Transverse colon (tissue), 4 donors: ENCODE data around the gene CPN1. TPM values are rescaled to one million over a fixed set of nuclear protein-coding genes. Genes with fewer than 3 reads are reported as not detected.

Experiments used
- DNase-seq: peaks from one replicate; pipeline ENCODE4 v3.0.0-alpha.2; 2019
- H3K27ac ChIP-seq, 4 donors: fragments of 200-600 bp; sonication (generic); 2 replicates each; pipeline ENCODE4 v1.5.1; 2016 to 2018; ENCODE audit warnings: inconsistent platforms in 4 of 4
- H3K27me3 ChIP-seq: fragments of 200-600 bp; sonication (generic); 2 replicates; pipeline ENCODE4 v1.5.1; 2017; ENCODE audit warnings: inconsistent platforms
- H3K36me3 ChIP-seq, 4 donors: fragments of 200-600 bp; sonication (generic); 2 replicates each; pipeline ENCODE4 v1.5.1; 2017 to 2019; ENCODE audit warnings: inconsistent platforms in 4 of 4
- H3K4me1 ChIP-seq, 4 donors: fragments of 200-600 bp; sonication (generic); 2 replicates each; pipeline ENCODE4 v1.5.1; 2017 to 2020; ENCODE audit warnings: inconsistent platforms in 4 of 4
- H3K4me3 ChIP-seq, 4 donors: fragments of 200-600 bp; sonication (generic); 1 replicate in 1 of 4; 2 replicates in 3 of 4; pipeline versions ENCODE4 v1.5.1 to v1.6.1; 2017 to 2019; ENCODE audit warnings: inconsistent platforms in 4 of 4
- H3K9me3 ChIP-seq, 2 donors: fragments of 200-600 bp; sonication (generic); 2 replicates each; pipeline ENCODE4 v1.5.1; 2017 to 2019; ENCODE audit warnings: inconsistent platforms in 2 of 2
- CTCF ChIP-seq, 5 experiments: fragments of 200-600 bp in 3 of 5; fragments of 450-650 bp in 2 of 5; sonication (generic) in 3 of 5; IDR thresholded peaks; 1 replicate in 2 of 5; 2 replicates in 3 of 5; pipeline ENCODE4 v1.5.1; 2016 to 2017; ENCODE audit warnings: antibody characterized with exemption in 5 of 5, inconsistent platforms in 3 of 5, mild to moderate bottlenecking in 2 of 5, moderate library complexity in 1 of 5
- EP300 ChIP-seq: sonication (generic); formaldehyde crosslinking; IDR thresholded peaks from one replicate; pipeline ENCODE4 v1.6.1; 2017; ENCODE audit warnings: antibody characterized with exemption, low read depth
- POLR2A ChIP-seq: fragments of 450-650 bp; IDR thresholded peaks from one replicate; pipeline ENCODE4 v1.6.1; 2016; ENCODE audit warnings: antibody characterized with exemption, mild to moderate bottlenecking, moderate library complexity
- POLR2AphosphoS5 ChIP-seq, 3 donors: sonication (generic); formaldehyde crosslinking; IDR thresholded peaks; one replicate each; pipeline ENCODE4 v1.6.1; 2016; ENCODE audit warnings: antibody characterized with exemption in 3 of 3
- WGBS, 2 donors: methylation state at CpG; one replicate each; pipeline ENCODE4 v1.1.5; 2018; ENCODE audit warnings: low coverage in 1 of 2; 5-methylcytosine and 5-hydroxymethylcytosine counted together
- in situ Hi-C, 4 donors: fragments of 200-750 bp; cut with MboI; loops; one replicate each; pipeline versions ENCODE4 v1.15.0 to v1.15.1; 2017; ENCODE audit warnings: low sequenced_read_pairs in 3 of 4, low pct_ligation_motif_present in 1 of 4, low pct_unique_long_range_greater_than_20kb in 1 of 4
- intact Hi-C: fragments of 100-400 bp; cut with DNase I; formaldehyde crosslinking; loops from one replicate; pipeline ENCODE4 v1.15.1; 2023; ENCODE audit warnings: low total_unique reads
- total RNA-seq, 4 donors: library from RNA; depleted of rRNA; stranded (reverse); fragments of >200 nt; gene quantifications; one replicate each; pipeline ENCODE4 v1.1.0, GENCODE V29; 2016

The CPN1 gene
- total RNA-seq, 4 donors from 2014 or later = not detected

- intact Hi-C loops = no loop called here
- Histone ChIP-seq H3K36me3 (no peaks in the 10 kb centered on the region), H3K27me3 (no peaks in the 10 kb centered on the region), H3K4me3 (no peak overlapping the region), H3K4me1 (peaks cover 3 to 54% (median 34%) of the 10 kb centered on the region in 4 donors), H3K27ac (peak overlapping the region in 2 of 4 donors; percentile 31 to 42), H3K9me3 (no peaks in the 10 kb centered on the region)
- WGBS, 2 donors = 52 to 66% methylated on average over 3 of the region's 3 CpGs
- DNase-seq = no peak
- in situ Hi-C loops = no loop called here
- TF ChIP-seq POLR2A = no peak
- TF ChIP-seq CTCF (IDR thresholded peaks at IDR 0.05) = no peak
- no peak for TF ChIP-seq POLR2AphosphoS5 (IDR thresholded peaks at IDR 0.05)
- TF ChIP-seq EP300 = no peak
Observed at GRCh38 chr10:99995269-99995668, 86.4 kb downstream of the CPN1 start.

- H3K27me3 ChIP-seq = no peaks in the 10 kb centered on the region
- in situ Hi-C loops = no loop called here
Observed at GRCh38 chr10:99994801-99995200, 86.9 kb downstream of the CPN1 start.

GRCh38 chr10:99993701-99994689, 87.7 kb downstream of the CPN1 start:
- 50 to 65% methylated on average over 8 of the region's 8 CpGs for WGBS, 2 donors
- peak overlapping the region in 3 of 4 donors; percentile 39 to 42 (median 41) for H3K27ac ChIP-seq
- H3K27me3 ChIP-seq = no peaks in the 10 kb centered on the region
- H3K36me3 ChIP-seq = no peaks in the 10 kb centered on the region
- peak; percentile 58 for DNase-seq
- TF ChIP-seq POLR2A = no peak
- TF ChIP-seq EP300 = peak; percentile 59
- peak in 2 of 3 donors; percentile 19 to 58 for TF ChIP-seq POLR2AphosphoS5 (IDR thresholded peaks at IDR 0.05)
- in situ Hi-C loops = no loop called here
- no peak overlapping the region for H3K4me3 ChIP-seq
- peaks cover 3 to 43% (median 30%) of the 10 kb centered on the region in 4 donors for H3K4me1 ChIP-seq
- no peaks in the 10 kb centered on the region for H3K9me3 ChIP-seq
- intact Hi-C loops = no loop called here

More at GRCh38 chr10:99994801-99995200, 86.9 kb downstream of the CPN1 start:
- DNase-seq = no peak
- Histone ChIP-seq H3K9me3 (no peaks in the 10 kb centered on the region), H3K4me3 (no peak overlapping the region), H3K27ac (peak overlapping the region in 3 of 4 donors; percentile 31 to 42 (median 39)), H3K36me3 (no peaks in the 10 kb centered on the region), H3K4me1 (peaks cover 3 to 49% (median 33%) of the 10 kb centered on the region in 4 donors)
- WGBS, 2 donors = 96 to 97% methylated on average over 4 to 5 of the region's 5 CpGs
- intact Hi-C loops = no loop called here
- TF ChIP-seq POLR2A = no peak
- TF ChIP-seq CTCF (IDR thresholded peaks at IDR 0.05) = no peak
- TF ChIP-seq POLR2AphosphoS5 (IDR thresholded peaks at IDR 0.05) = no peak
- no peak for TF ChIP-seq EP300

Other genes with a start within 250 kb of the CPN1 start
- 10 to 100 TPM; 38.5 to 68.5 (median 48.0) TPM for gene DNMBP, start 71.9 kb downstream of the CPN1 start, total RNA-seq
- gene ERLIN1, start 104.2 kb upstream of the CPN1 start, total RNA-seq = 10 to 100 TPM; 21.7 to 41.0 (median 39.6) TPM
- gene CHUK, start 147.7 kb upstream of the CPN1 start, total RNA-seq = 10 to 100 TPM; 16.5 to 22.2 (median 18.8) TPM
- gene CWF19L1, start 185.8 kb upstream of the CPN1 start, total RNA-seq = 10 to 100 TPM in 3 of 4 donors, 1 to 10 TPM in 1; 2.2 to 15.2 (median 13.0) TPM
- 10 to 100 TPM in 2 of 4 donors, 1 to 10 TPM in 1, not detected in 1; 1.1 to 20.3 (median 13.4) TPM for gene BLOC1S2, start 204.8 kb upstream of the CPN1 start, total RNA-seq
- gene PKD2L1, start 248.4 kb upstream of the CPN1 start, total RNA-seq = 1 to 10 TPM in 1 of 4 donors, under 1 TPM in 1, not detected in 2; 0.14 to 1.9 TPM